H4 (cell line): ENCODE measurements around the gene ADAMTSL3. TPM values are rescaled to one million over a fixed set of nuclear protein-coding genes. Genes with fewer than 3 reads are reported as not detected.

ENCODE experiments used
- DNase-seq: peaks from one replicate; pipeline ENCODE4 v3.0.0-alpha.2; 2015; ENCODE audit warnings: low spot score
- total RNA-seq: library from RNA; depleted of rRNA; stranded (reverse); fragments of >200 nt; shearing (Covaris generic); gene quantifications from 2 replicates; pipeline ENCODE4 v1.2.3, GENCODE V29; 2014

ADAMTSL3 gene
- total RNA-seq, 1 experiment from 2014 or later: 0.17 TPM

GRCh38 chr15:83918011-83918410, 264.1 kb downstream of the ADAMTSL3 start:
- no peak for DNase-seq

- DNase-seq: no peak
These were observed 265.5 kb downstream of the ADAMTSL3 start for GRCh38 chr15:83919319-83919830.

- DNase-seq: no peak
These were observed 266.1 kb downstream of the ADAMTSL3 start for GRCh38 chr15:83919978-83920510.

DNA sequence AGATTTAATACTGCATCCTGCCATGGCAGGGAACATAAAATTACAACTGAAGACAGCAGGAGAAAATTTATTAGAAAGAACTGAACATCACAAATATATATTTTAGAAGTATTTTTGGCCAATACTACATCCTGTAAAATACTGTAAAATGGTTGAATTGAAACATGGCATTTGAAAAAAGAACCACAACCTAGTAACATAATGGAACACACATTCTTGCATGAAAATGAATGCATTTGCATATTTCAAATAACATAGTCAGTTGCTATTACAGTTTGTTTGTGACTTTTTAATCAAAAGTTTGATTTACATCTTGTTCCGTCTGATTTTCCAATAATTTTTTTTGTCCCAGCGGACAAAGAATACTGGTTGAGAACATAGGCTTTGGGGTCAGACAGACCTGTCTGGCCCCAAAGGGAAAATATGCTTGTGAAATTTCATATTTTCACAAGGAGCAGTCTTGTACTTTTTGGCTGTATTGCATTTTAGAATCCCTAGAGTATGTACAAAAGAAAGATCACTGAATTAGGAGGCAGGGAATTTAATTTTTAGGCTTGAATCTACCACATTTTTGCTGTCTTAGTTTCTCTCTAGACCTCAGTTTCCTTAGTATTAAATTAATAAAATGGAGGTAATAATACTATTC, 268.8 kb downstream of the ADAMTSL3 start:
- no peak for DNase-seq

- no peak for DNase-seq
These were observed 272.2 kb downstream of the ADAMTSL3 start for GRCh38 chr15:83926116-83926515.

- no peak for DNase-seq
These were observed 273.9 kb downstream of the ADAMTSL3 start for GRCh38 chr15:83927704-83928391.

DNA sequence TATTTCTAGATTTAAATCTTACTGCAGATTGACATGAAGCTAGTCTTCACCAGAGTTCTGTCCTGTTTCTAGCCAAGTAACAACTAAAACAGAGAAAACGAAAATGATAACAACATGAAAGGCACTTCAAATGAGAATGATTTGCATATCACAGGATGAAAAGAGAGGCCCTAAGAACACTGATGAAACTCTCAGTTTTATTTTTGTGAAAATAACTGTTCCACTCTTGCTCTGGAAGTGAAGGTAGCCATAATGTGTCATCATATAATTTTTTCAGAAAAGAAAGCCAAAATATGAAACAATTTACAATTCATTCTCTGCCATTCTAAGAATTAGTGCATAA, 274.4 kb downstream of the ADAMTSL3 start:
- DNase-seq: no peak

DNA sequence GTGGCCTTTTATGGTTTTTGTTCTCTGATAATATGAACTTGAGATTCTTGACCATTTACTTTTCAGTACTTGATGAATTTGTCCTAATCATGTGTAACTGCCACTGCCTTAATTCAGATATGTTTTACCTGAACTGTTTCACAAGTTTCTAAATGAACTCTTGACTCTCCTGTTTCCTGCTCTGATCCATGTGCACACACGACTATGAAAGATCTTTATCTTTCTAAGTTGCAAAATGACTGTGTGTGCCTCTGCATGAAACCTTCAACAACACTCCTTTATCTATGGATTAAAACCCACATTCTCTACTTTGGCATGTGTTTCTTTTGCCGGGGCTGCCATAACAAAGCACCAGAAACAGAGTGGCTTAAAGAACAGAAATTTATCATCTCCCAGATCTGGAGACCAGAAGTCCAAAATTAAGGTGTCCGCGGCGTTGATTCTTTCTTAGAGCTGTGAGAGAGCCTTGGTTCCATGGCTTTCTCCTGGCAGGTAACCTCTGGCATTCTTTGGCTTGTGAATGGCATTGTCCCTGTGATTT, 275.0 kb downstream of the ADAMTSL3 start:
- DNase-seq: no peak

- DNase-seq: no peak
These were observed 275.7 kb downstream of the ADAMTSL3 start for GRCh38 chr15:83929619-83930018.

GRCh38 chr15:83930392-83931212, 276.7 kb downstream of the ADAMTSL3 start:
- no peak for DNase-seq

- DNase-seq: no peak
These were observed 281.9 kb downstream of the ADAMTSL3 start for GRCh38 chr15:83935774-83936173.

DNA sequence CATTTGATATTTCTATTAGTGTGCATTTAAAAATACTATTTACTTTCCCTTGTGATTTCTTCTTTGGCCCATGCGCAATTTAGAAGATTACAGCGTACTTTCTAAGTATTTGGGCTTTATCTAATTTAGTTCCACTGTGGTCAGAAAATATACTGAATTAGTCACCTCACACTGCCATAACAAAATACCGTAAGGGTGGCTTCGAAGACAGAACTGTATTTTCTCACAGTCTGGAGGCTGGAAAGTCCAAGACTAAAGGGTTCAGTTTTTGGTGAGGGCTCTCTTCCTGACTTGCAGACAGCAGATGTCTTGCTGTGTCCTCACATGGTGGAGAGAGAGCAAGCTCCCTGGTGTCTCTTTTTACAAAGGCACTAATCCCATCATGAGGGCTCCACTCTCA, 286.2 kb downstream of the ADAMTSL3 start:
- DNase-seq: no peak

GRCh38 chr15:83943043-83943442, 289.1 kb downstream of the ADAMTSL3 start:
- no peak for DNase-seq

- DNase-seq: no peak
These were observed 290.0 kb downstream of the ADAMTSL3 start for GRCh38 chr15:83943849-83944404.

- no peak for DNase-seq
These were observed 293.2 kb downstream of the ADAMTSL3 start for GRCh38 chr15:83947156-83947555.

DNA sequence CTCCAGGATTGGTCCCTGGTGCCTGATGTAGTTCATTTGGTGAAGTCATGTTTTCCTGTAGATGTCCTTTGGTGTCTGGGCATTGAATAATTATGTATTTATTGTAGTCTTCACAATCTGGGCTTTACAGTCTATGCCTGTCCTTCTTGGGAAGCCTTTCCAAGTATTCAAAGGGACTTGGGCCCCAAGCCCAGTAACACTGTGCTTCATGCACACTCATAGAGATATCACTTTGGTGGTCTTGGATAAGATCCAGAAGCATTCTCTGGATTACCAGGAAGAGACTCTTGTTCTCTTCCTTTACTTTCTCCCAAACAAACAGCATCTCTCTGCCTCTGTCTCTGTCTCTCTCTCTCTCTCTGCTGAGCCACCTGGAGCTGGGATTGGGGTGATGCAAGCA, 300.6 kb downstream of the ADAMTSL3 start:
- DNase-seq: no peak

DNA sequence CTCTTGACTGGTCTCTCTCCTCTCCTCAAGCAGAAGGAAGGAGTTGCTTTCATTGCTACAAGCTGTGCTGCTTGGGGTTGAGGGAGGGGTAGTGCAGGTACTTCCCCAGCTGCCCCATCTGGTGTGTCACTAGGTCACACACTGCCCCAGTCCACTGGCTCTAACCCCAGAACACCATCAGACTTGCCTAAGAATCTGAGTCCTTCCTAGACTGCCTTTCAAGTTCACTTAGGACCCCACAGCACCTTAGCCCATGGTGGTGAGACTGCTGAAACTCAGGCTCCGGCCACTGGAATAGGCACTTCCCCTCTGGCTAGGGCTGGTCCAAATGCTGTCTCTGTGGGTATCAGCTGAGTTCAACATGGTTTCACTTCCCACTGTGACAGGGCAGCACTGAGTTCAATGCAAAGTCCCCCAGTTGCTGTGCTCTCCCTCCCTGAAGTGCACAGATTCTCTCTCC, 301.9 kb downstream of the ADAMTSL3 start:
- no peak for DNase-seq

- DNase-seq: no peak
These were observed 303.0 kb downstream of the ADAMTSL3 start for GRCh38 chr15:83956887-83957286.

- no peak for DNase-seq
These were observed 305.6 kb downstream of the ADAMTSL3 start for GRCh38 chr15:83959477-83959876.

DNA sequence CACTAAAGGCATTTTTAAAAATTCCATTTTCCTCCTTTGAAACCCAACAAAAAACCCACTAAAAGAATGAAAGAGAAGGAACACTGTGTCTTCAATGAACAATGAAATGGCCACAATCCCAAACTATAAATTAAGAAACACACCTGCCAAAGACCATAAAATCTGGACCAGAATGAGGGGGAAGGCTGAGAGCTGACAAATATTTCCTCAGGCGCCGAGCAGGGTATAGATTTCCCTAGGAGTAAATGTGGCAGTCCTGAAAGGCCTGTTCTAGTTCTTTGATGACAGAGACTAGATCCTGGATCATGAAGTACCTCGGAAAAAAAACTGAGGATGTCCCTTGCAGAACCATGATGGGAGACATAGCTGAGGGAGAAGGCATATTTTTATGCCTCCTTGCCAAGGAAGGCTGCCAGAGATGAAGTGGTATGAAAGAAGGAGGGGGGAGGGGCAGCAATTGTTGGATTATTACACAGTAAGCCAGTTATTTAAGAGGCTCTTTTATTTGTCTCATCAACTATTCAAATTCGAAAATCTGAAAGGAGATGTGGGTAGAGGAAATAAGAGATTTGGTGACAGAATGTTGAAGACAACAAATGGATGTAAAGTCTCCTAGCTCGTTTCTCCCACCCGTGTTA, 306.4 kb downstream of the ADAMTSL3 start:
- DNase-seq: no peak

GRCh38 chr15:83961311-83961710, 307.4 kb downstream of the ADAMTSL3 start:
- DNase-seq: no peak
